HepG2 (cell line): Measurements from ENCODE around the gene TRPV4. TPM values are rescaled to one million over a fixed set of nuclear protein-coding genes. Genes with fewer than 3 reads are reported as not detected.
A peak's percentile ranks its signal among the peaks of the same experiment; 100 is the strongest.

ENCODE experiments used
- ARNTL ChIP-seq: sonication (generic); formaldehyde crosslinking; IDR thresholded peaks from 2 replicates; pipeline ENCODE4 v1.4.0; 2020; ENCODE audit warnings: mild to moderate bottlenecking, missing genetic modification reagents
- HES4 ChIP-seq: sonication (generic); formaldehyde crosslinking; IDR thresholded peaks from 2 replicates; pipeline ENCODE4 v1.9.0; 2021; ENCODE audit warnings: mild to moderate bottlenecking, missing genetic modification reagents, borderline replicate concordance
- HNRNPL ChIP-seq: fragments of 200-400 bp; formaldehyde crosslinking; IDR thresholded peaks from 2 replicates; pipeline ENCODE4 v1.6.1; 2017; ENCODE audit warnings: mild to moderate bottlenecking, low read depth, low read length
- MTA3 ChIP-seq: sonication (generic); formaldehyde crosslinking; IDR thresholded peaks from 2 replicates; pipeline ENCODE4 v1.4.0; 2020; ENCODE audit warnings: missing genetic modification reagents
- NBN ChIP-seq: fragments of 450-650 bp; conservative IDR thresholded peaks from 2 replicates; pipeline ENCODE4 v1.6.1; 2017
- NFATC3 ChIP-seq: sonication (generic); formaldehyde crosslinking; IDR thresholded peaks from 2 replicates; pipeline ENCODE4 v1.5.1; 2020; ENCODE audit warnings: mild to moderate bottlenecking, missing genetic modification reagents
- POLR2G ChIP-seq: fragments of 200-400 bp; formaldehyde crosslinking; IDR thresholded peaks from 2 replicates; pipeline ENCODE4 v1.6.1; 2018; ENCODE audit warnings: mild to moderate bottlenecking, low read depth, low read length, moderate library complexity
- SP2 ChIP-seq: sonication (generic); formaldehyde crosslinking; IDR thresholded peaks from 2 replicates; pipeline ENCODE4 v1.5.1; 2020; ENCODE audit warnings: mild to moderate bottlenecking, missing genetic modification reagents
- ZBTB7B ChIP-seq: sonication (generic); formaldehyde crosslinking; IDR thresholded peaks from 2 replicates; pipeline ENCODE4 v1.4.0; 2020; ENCODE audit warnings: missing genetic modification reagents
- ZNF138 ChIP-seq: sonication (generic); formaldehyde crosslinking; IDR thresholded peaks from 2 replicates; pipeline ENCODE4 v1.5.0; 2020; ENCODE audit warnings: mild to moderate bottlenecking, low read depth, missing genetic modification reagents
- ZNF547 ChIP-seq: sonication (generic); formaldehyde crosslinking; IDR thresholded peaks from 2 replicates; pipeline ENCODE4 v1.5.1; 2020; ENCODE audit warnings: mild to moderate bottlenecking, missing genetic modification reagents
- ZNF570 ChIP-seq: sonication (generic); formaldehyde crosslinking; IDR thresholded peaks from 2 replicates; pipeline ENCODE4 v1.4.0; 2020; ENCODE audit warnings: mild to moderate bottlenecking, missing genetic modification reagents, borderline replicate concordance
- ZNF782 ChIP-seq: sonication (generic); formaldehyde crosslinking; IDR thresholded peaks from 2 replicates; pipeline ENCODE4 v1.4.0; 2020; ENCODE audit warnings: missing genetic modification reagents, mild to moderate bottlenecking, borderline replicate concordance
- ZNF788 ChIP-seq: sonication (generic); formaldehyde crosslinking; IDR thresholded peaks from 2 replicates; pipeline ENCODE4 v1.5.0; 2020; ENCODE audit warnings: mild to moderate bottlenecking, missing genetic modification reagents, borderline replicate concordance
- polyA plus RNA-seq, 8 experiments: library from polyadenylated mRNA; depleted of rRNA in 3 of 8; stranded (reverse) in 7 of 8; unstranded in 1 of 8; fragments of >200 nt; fragmentation: Illumina TruSeq in 4 of 8; extraction: Trizol in 4 of 8; gene quantifications; 2 replicates each; pipeline versions ENCODE4 v1.2.1 to v1.2.3, GENCODE V29; 2011 to 2016; ENCODE audit warnings: low read depth in 4 of 8, missing spikeins in 1 of 8, mixed read lengths in 1 of 8; ENCODE audit not compliant: insufficient read depth in 1 of 8
- total RNA-seq, 5 experiments: library from RNA; depleted of rRNA; stranded (reverse); fragments of >200 nt; fragmentation: Illumina TruSeq; extraction: Trizol; gene quantifications; 2 replicates each; pipeline ENCODE4 v1.2.3, GENCODE V29; 2016; ENCODE audit warnings: low read depth in 1 of 5
- TF ChIP-seq, protein P1 (sequence below): sonication (generic); formaldehyde crosslinking; IDR thresholded peaks from 2 replicates; pipeline ENCODE4 v1.8.0; 2022; ENCODE audit warnings: missing genetic modification reagents, mild to moderate bottlenecking, moderate library complexity, borderline replicate concordance
- TF ChIP-seq, protein P2 (sequence below): sonication (generic); formaldehyde crosslinking; IDR thresholded peaks from 2 replicates; pipeline ENCODE4 v1.4.0; 2020; ENCODE audit warnings: missing genetic modification reagents
- TF ChIP-seq, protein P3 (sequence below): sonication (generic); formaldehyde crosslinking; IDR thresholded peaks from 2 replicates; pipeline ENCODE4 v1.4.0; 2020; ENCODE audit warnings: missing genetic modification reagents, borderline replicate concordance
- TF ChIP-seq, protein P4 (sequence below): sonication (generic); formaldehyde crosslinking; IDR thresholded peaks from 2 replicates; pipeline ENCODE4 v1.9.0; 2021; ENCODE audit warnings: mild to moderate bottlenecking, missing genetic modification reagents
- TF ChIP-seq, protein P5 (sequence below): sonication (generic); formaldehyde crosslinking; IDR thresholded peaks from 2 replicates; pipeline ENCODE4 v1.8.1; 2023; ENCODE audit warnings: mild to moderate bottlenecking, missing genetic modification reagents, borderline replicate concordance
- TF ChIP-seq, protein P6 (sequence below): IDR thresholded peaks from 2 replicates; pipeline ENCODE4 v1.6.1; 2016; ENCODE audit warnings: mild to moderate bottlenecking, missing biosample characterization, missing genetic modification reagents

The TRPV4 gene
- total and polyA plus RNA-seq, 2 of the 13 experiments (the other 11 are each of a cell fraction or from before 2014, with no cell fraction given): 0.66 to 4.7 TPM

DNA sequence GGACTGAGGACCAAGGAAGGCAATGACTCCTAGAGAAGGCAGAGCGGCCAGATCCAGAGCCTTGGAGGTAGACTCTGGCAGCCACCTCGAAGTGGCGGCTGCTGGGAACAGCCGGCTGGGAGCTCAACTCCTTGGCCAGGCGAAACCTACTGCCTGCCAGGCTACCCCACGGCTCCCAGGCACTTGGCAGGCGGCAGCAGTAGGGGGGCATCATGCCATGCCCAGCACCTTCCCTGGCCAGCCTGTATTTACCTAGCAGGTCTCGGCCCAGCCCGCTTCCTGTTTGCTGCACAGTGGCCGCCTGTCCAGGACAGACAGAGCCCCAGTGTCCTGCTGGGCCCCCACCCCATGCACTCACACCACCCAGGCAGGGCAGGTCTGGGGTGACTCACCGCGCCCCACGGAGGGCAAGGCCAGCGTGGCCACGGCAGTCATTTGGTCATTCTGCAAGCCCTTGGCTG, 10.2 kb downstream of the TRPV4 start (continued):
- TF ChIP-seq, protein P1, sequence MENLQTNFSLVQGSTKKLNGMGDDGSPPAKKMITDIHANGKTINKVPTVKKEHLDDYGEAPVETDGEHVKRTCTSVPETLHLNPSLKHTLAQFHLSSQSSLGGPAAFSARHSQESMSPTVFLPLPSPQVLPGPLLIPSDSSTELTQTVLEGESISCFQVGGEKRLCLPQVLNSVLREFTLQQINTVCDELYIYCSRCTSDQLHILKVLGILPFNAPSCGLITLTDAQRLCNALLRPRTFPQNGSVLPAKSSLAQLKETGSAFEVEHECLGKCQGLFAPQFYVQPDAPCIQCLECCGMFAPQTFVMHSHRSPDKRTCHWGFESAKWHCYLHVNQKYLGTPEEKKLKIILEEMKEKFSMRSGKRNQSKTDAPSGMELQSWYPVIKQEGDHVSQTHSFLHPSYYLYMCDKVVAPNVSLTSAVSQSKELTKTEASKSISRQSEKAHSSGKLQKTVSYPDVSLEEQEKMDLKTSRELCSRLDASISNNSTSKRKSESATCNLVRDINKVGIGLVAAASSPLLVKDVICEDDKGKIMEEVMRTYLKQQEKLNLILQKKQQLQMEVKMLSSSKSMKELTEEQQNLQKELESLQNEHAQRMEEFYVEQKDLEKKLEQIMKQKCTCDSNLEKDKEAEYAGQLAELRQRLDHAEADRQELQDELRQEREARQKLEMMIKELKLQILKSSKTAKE: peak; percentile 83; the same call in 1 of the 2 replicates
- TF ChIP-seq ZNF788 (CRISPR knock-in tag): peak; percentile 48; the same call in 1 of the 2 replicates
- TF ChIP-seq, protein P2, sequence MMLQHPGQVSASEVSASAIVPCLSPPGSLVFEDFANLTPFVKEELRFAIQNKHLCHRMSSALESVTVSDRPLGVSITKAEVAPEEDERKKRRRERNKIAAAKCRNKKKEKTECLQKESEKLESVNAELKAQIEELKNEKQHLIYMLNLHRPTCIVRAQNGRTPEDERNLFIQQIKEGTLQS (CRISPR knock-in tag): peak; percentile 81
- peak; percentile 100 for TF ChIP-seq HNRNPL
- TF ChIP-seq ARNTL (CRISPR knock-in tag): no peak
- no peak for TF ChIP-seq SP2
- TF ChIP-seq ZNF570 (CRISPR knock-in tag): no peak
- TF ChIP-seq HES4 (CRISPR knock-in tag): peak; percentile 27; the same call in 1 of the 2 replicates
- TF ChIP-seq MTA3: no peak
- TF ChIP-seq, protein P3, sequence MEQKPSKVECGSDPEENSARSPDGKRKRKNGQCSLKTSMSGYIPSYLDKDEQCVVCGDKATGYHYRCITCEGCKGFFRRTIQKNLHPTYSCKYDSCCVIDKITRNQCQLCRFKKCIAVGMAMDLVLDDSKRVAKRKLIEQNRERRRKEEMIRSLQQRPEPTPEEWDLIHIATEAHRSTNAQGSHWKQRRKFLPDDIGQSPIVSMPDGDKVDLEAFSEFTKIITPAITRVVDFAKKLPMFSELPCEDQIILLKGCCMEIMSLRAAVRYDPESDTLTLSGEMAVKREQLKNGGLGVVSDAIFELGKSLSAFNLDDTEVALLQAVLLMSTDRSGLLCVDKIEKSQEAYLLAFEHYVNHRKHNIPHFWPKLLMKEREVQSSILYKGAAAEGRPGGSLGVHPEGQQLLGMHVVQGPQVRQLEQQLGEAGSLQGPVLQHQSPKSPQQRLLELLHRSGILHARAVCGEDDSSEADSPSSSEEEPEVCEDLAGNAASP (CRISPR knock-in tag): peak; percentile 25; the same call in 1 of the 2 replicates
- TF ChIP-seq NFATC3 (CRISPR knock-in tag): no peak
- TF ChIP-seq ZNF782 (CRISPR knock-in tag): no peak
- TF ChIP-seq, protein P4, sequence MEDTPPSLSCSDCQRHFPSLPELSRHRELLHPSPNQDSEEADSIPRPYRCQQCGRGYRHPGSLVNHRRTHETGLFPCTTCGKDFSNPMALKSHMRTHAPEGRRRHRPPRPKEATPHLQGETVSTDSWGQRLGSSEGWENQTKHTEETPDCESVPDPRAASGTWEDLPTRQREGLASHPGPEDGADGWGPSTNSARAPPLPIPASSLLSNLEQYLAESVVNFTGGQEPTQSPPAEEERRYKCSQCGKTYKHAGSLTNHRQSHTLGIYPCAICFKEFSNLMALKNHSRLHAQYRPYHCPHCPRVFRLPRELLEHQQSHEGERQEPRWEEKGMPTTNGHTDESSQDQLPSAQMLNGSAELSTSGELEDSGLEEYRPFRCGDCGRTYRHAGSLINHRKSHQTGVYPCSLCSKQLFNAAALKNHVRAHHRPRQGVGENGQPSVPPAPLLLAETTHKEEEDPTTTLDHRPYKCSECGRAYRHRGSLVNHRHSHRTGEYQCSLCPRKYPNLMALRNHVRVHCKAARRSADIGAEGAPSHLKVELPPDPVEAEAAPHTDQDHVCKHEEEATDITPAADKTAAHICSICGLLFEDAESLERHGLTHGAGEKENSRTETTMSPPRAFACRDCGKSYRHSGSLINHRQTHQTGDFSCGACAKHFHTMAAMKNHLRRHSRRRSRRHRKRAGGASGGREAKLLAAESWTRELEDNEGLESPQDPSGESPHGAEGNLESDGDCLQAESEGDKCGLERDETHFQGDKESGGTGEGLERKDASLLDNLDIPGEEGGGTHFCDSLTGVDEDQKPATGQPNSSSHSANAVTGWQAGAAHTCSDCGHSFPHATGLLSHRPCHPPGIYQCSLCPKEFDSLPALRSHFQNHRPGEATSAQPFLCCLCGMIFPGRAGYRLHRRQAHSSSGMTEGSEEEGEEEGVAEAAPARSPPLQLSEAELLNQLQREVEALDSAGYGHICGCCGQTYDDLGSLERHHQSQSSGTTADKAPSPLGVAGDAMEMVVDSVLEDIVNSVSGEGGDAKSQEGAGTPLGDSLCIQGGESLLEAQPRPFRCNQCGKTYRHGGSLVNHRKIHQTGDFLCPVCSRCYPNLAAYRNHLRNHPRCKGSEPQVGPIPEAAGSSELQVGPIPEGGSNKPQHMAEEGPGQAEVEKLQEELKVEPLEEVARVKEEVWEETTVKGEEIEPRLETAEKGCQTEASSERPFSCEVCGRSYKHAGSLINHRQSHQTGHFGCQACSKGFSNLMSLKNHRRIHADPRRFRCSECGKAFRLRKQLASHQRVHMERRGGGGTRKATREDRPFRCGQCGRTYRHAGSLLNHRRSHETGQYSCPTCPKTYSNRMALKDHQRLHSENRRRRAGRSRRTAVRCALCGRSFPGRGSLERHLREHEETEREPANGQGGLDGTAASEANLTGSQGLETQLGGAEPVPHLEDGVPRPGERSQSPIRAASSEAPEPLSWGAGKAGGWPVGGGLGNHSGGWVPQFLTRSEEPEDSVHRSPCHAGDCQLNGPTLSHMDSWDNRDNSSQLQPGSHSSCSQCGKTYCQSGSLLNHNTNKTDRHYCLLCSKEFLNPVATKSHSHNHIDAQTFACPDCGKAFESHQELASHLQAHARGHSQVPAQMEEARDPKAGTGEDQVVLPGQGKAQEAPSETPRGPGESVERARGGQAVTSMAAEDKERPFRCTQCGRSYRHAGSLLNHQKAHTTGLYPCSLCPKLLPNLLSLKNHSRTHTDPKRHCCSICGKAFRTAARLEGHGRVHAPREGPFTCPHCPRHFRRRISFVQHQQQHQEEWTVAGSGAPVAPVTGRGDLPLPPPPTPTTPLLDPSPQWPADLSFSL (CRISPR knock-in tag): no peak
- no peak for TF ChIP-seq NBN
- 0 out of 2 replicates have a peak, but pooled peaks have one; percentile 22 for TF ChIP-seq ZBTB7B (CRISPR knock-in tag)
- TF ChIP-seq POLR2G: no peak
- TF ChIP-seq ZNF138: no peak
- TF ChIP-seq, protein P5, sequence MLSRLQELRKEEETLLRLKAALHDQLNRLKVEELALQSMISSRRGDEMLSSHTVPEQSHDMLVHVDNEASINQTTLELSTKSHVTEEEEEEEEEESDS: no peak
- TF ChIP-seq, protein P6, sequence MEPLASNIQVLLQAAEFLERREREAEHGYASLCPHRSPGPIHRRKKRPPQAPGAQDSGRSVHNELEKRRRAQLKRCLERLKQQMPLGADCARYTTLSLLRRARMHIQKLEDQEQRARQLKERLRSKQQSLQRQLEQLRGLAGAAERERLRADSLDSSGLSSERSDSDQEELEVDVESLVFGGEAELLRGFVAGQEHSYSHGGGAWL: no peak
- no peak for TF ChIP-seq ZNF547 (CRISPR knock-in tag)
